ENCODE data around the gene IST1.

IST1 gene

DNA sequence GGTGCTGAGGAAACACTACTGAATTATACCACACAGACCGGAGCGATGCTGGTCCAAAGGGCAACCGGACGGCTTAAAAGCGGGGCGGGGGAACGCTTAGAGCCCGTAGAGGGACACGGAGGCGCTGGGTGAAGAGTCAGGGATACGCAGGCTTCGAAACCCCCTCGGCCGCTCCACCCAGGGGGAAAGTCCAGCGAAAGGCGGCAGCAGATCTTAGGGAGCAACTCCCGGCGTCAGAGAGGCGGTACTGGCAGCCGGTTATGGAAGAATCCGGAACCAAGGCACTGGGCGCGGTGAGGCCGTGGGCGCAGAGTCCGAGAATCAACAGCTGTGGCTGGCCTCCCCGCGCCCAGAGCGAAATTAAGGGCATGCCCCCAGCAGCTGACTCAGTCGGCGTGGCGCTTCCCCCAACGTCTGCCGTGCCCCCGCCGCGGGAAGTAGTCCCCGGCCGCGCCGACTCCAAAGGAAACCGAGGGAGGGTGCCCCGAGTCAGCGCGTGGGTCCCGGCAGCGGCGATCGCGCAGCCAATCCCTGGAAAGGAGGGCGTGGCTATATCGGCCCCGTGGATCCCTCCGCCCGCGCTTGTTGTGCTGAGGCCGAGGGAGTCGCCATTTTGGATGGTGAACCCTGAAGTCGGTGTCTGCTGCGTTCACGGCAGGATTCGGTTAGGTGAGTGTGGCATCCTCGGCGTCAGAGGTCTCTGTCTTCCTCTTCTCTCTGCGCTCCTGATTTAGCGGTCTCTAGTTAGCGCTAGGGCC lies at the start of gene IST1:
TSS of gene IST1 (plus strand) at position 611 of the 758 bp plus-strand sequence. CDS start 20,110 bp downstream, outside the sequence.
- Mint-ChIP-seq H3K4me1 (ENCODE audit: low read depth) (peaks cover 38% of the 10 kb centered on the region), H3K9me3 (no peaks in the 10 kb centered on the region)

GRCh38 chr16:71845639-71846430 lies 49.5 kb upstream of the IST1 start, which contains the start of gene ATXN1L:
Gene ATXN1L (plus strand): TSS chr16:71845976. CDS start chr16:71849741, 3,765 bp downstream.
- Mint-ChIP-seq H3K36me3 (ENCODE audit: low read depth) (peaks cover 24% of the 10 kb centered on the region), H3K4me3 (peak within 1 kb of the TSS; percentile 91), H3K9me3 (no peaks in the 10 kb centered on the region), H3K4me1 (ENCODE audit: low read depth) (peaks cover 39% of the 10 kb centered on the region), H3K27me3 (no peaks in the 10 kb centered on the region), H3K27ac (peak within 1 kb of the TSS; percentile 93)

More for the DNA sequence above, at the start of gene IST1:
- Mint-ChIP-seq H3K36me3 (ENCODE audit: low read depth) (peaks cover 11% of the 10 kb centered on the region), H3K4me3 (peak within 1 kb of the TSS; percentile 99), H3K27ac (peak within 1 kb of the TSS; percentile 98), H3K27me3 (no peaks in the 10 kb centered on the region)

DNA sequence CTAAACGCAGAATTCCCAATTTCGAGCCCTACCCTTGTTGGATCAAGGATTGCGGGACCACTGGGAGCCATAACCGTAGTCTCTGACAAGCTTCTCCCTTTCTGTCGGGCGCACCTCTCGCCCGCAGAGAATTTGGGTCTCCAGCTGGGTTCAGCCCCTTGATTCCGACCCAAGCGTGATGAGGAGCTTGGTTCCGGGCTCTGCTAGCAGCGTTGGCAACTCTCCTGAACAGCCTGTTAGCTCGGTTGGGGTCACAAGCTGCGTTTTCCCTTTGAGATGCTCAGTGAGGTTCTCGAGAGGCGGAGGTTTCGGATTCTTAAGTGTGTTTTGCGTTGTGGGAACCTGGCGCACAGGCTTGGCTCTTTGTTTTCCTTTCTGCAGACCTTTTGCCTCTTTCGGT lies 48.9 kb upstream of the IST1 start:
- H3K4me1 Mint-ChIP-seq (ENCODE audit: low read depth): peaks cover 41% of the 10 kb centered on the region
- no peaks in the 10 kb centered on the region for H3K27me3 Mint-ChIP-seq
- no peaks in the 10 kb centered on the region for H3K9me3 Mint-ChIP-seq
- peak overlapping the region; percentile 91 for H3K4me3 Mint-ChIP-seq
- peak overlapping the region; percentile 77 for H3K27ac Mint-ChIP-seq
- H3K36me3 Mint-ChIP-seq (ENCODE audit: low read depth): peaks cover 27% of the 10 kb centered on the region

DNA sequence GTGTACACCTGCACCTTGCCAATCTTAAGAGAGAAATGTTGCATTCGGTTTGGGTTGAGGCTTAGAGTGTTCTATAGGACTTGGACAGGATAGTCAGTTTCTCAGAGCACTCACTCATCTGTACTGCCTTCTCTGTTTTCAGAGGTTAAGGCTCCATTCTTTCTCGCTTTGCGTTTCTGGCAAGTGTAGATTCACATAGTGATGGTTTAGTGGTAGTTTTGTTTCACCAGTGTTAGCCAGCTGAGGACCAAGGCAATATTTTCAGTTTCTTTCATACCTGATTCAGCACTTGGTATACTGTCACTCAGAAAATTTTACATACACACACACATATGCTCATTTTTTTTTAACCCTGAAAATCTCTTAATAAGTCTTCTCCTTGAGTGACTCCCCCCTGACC lies 48.2 kb upstream of the IST1 start:
- no peaks in the 10 kb centered on the region for H3K27me3 Mint-ChIP-seq
- peaks cover 32% of the 10 kb centered on the region for H3K36me3 Mint-ChIP-seq (ENCODE audit: low read depth)
- peak overlapping the region; percentile 77 for H3K27ac Mint-ChIP-seq
- peak overlapping the region; percentile 91 for H3K4me3 Mint-ChIP-seq
- peaks cover 45% of the 10 kb centered on the region for H3K4me1 Mint-ChIP-seq (ENCODE audit: low read depth)
- H3K9me3 Mint-ChIP-seq: no peaks in the 10 kb centered on the region

- Mint-ChIP-seq H3K9me3 (no peaks in the 10 kb centered on the region), H3K36me3 (ENCODE audit: low read depth) (peaks cover 32% of the 10 kb centered on the region), H3K4me3 (no peak overlapping the region), H3K27ac (no peak overlapping the region), H3K27me3 (no peaks in the 10 kb centered on the region), H3K4me1 (ENCODE audit: low read depth) (peaks cover 43% of the 10 kb centered on the region)
These were observed 46.7 kb upstream of the IST1 start for GRCh38 chr16:71848622-71849021.

- Mint-ChIP-seq H3K27ac (no peak overlapping the region), H3K27me3 (no peaks in the 10 kb centered on the region), H3K4me3 (no peak overlapping the region), H3K9me3 (no peaks in the 10 kb centered on the region), H3K36me3 (ENCODE audit: low read depth) (peaks cover 46% of the 10 kb centered on the region), H3K4me1 (ENCODE audit: low read depth) (peaks cover 58% of the 10 kb centered on the region)
These were observed 43.6 kb upstream of the IST1 start for GRCh38 chr16:71851746-71852145.

DNA sequence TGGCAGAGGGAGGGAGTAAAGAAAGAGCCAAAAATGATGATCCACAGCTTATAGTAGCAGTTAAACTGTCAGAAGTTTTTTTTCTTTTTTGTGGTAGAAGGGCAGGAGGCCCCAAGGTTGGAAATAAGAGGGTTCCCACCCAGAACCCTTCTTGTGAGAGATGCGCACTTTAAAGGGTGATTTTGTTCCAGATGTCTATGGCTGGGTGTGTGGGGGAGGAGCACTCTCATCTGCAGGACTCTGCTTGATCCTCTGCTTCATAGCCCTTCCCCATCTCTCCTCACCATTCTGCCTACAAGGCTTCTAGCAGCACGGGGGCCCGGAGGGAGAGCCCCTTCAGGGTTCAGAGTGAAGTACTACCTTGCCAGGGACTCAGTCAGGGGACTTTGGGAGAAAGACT lies 43.2 kb upstream of the IST1 start:
- Mint-ChIP-seq H3K27me3 (no peaks in the 10 kb centered on the region), H3K27ac (no peak overlapping the region), H3K4me1 (ENCODE audit: low read depth) (peaks cover 54% of the 10 kb centered on the region), H3K36me3 (ENCODE audit: low read depth) (peaks cover 46% of the 10 kb centered on the region), H3K4me3 (no peak overlapping the region), H3K9me3 (no peaks in the 10 kb centered on the region)

DNA sequence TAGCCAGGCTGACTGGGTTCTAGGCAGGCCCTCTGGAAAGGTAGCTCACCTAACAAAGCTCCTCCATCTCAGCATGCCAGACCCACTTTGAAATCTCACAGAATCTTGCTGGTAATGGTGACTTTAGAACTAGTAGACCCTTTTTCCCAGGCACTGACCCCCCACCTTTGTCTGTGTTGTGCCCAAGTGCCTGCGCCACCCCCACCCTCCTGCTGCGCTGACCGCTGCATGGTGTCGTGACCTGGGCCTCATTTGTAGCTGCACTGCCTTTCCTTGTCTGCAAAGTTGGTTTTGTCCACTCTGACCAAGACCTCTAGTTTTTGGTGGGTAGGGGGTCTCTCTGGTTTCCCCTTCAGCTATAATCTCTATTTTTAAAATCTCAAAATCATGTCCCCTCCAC lies 42.8 kb upstream of the IST1 start:
- no peak overlapping the region for H3K4me3 Mint-ChIP-seq
- H3K9me3 Mint-ChIP-seq: no peaks in the 10 kb centered on the region
- no peaks in the 10 kb centered on the region for H3K27me3 Mint-ChIP-seq
- no peak overlapping the region for H3K27ac Mint-ChIP-seq
- H3K36me3 Mint-ChIP-seq (ENCODE audit: low read depth): peaks cover 46% of the 10 kb centered on the region
- H3K4me1 Mint-ChIP-seq (ENCODE audit: low read depth): peaks cover 50% of the 10 kb centered on the region

- Mint-ChIP-seq H3K36me3 (ENCODE audit: low read depth) (peaks cover 41% of the 10 kb centered on the region), H3K4me1 (ENCODE audit: low read depth) (peaks cover 48% of the 10 kb centered on the region), H3K4me3 (no peak overlapping the region)
These were observed 41.9 kb upstream of the IST1 start for GRCh38 chr16:71853413-71853812.

GRCh38 chr16:71854369-71854948 lies 40.9 kb upstream of the IST1 start:
- peaks cover 48% of the 10 kb centered on the region for H3K4me1 Mint-ChIP-seq (ENCODE audit: low read depth)
- no peak overlapping the region for H3K27ac Mint-ChIP-seq
- H3K9me3 Mint-ChIP-seq: no peaks in the 10 kb centered on the region
- H3K4me3 Mint-ChIP-seq: no peak overlapping the region
- no peaks in the 10 kb centered on the region for H3K27me3 Mint-ChIP-seq
- H3K36me3 Mint-ChIP-seq (ENCODE audit: low read depth): peaks cover 34% of the 10 kb centered on the region

More at GRCh38 chr16:71853413-71853812, 41.9 kb upstream of the IST1 start:
- no peaks in the 10 kb centered on the region for H3K9me3 Mint-ChIP-seq
- H3K27ac Mint-ChIP-seq: no peak overlapping the region
- no peaks in the 10 kb centered on the region for H3K27me3 Mint-ChIP-seq

DNA sequence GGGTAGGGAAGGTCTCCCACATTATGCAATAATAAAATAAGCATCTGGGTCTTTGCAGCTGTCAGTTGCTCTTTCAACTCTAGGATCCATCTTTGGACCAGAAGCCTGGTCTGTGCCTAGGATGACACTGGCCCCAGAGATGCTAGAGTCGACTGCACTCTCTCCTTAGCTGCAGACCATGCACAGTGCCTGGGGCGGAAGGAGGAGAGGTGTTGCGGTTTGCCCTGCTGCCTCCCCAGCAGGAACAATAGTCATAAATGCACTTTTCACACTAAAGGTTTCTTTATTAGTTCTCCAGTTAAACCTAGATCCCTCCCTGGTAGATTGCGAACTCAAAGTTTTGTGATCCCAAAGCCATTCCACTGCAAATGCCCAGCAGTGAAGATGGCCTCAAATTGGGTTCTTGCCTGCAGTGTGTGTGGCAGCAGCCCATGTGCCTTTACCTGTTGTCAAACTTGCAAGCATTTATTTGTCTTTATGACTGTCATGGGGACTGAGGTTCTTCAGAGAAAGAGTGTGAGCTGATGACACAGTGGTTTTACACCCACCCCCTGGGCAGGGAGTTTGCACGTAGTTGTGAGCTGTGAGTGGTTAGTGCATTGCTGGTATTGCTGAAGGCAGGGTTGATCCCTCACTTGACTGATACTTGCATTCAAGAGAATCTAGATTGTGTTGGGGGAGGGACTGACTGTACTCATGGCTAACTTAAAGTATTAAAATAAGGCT lies 39.2 kb upstream of the IST1 start:
- H3K27ac Mint-ChIP-seq: peak overlapping the region; percentile 59
- no peaks in the 10 kb centered on the region for H3K9me3 Mint-ChIP-seq
- no peak overlapping the region for H3K4me3 Mint-ChIP-seq
- peaks cover 48% of the 10 kb centered on the region for H3K4me1 Mint-ChIP-seq (ENCODE audit: low read depth)
- H3K27me3 Mint-ChIP-seq: no peaks in the 10 kb centered on the region
- peaks cover 22% of the 10 kb centered on the region for H3K36me3 Mint-ChIP-seq (ENCODE audit: low read depth)

DNA sequence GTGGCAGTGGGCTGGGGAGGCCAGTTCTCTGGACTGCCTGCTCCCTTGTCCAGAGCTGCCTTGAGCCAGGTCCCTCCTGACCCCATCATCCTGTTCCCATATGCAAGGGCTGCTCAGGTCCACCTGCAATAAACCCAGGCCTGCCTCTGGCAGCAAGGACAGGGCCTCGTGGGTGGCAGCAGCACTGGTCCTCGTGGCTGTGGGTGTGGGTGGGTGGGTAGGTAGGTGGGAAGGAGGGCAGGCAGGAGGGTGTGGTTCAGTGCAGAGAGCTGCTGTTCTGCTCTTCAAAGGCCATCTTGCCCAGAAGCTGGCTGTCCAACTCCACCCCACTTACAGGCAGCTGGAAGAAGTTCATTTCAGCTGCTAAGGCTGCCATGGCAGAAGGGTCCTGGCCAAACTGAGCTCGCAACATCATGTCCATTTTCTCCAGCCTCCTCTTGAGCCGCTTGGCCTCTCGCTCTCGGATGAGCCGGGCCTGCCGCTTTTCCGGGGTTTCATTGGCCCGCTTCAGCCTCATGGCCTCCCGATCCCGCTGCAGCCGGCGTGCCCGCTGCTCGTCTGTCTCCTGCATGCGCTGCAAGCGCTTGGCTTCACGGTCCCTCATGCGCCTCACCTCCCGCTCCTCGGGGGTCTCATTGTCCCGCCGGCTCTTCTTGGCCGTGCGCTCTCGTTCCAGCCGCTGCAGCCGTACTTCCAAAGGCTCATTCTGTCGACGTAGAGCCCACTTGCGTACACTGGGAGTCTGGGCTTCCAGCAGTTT lies 35.4 kb upstream of the IST1 start:
- Mint-ChIP-seq H3K4me1 (ENCODE audit: low read depth) (peaks cover 28% of the 10 kb centered on the region), H3K27ac (no peak overlapping the region), H3K27me3 (no peaks in the 10 kb centered on the region), H3K36me3 (ENCODE audit: low read depth) (peaks cover 13% of the 10 kb centered on the region), H3K4me3 (no peak overlapping the region), H3K9me3 (no peaks in the 10 kb centered on the region)

DNA sequence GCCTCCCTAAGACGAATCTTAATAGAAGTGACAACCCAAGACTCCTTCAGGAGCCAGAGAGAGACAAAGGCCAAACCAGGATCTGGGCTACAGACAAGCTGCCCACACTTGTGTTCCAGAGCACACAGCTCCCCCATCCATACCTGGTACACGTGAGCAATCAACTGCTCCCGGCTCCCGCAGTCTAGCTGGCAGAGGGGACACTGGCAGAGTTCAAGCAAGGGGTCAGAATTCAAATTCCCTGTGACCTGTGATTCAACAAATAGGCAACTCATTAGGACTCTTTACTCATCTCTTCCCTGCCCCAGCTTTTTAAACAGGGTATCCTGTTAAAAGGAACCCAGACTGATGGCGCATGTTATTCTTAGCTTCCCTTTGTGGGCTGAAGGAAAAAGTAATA lies 31.3 kb upstream of the IST1 start:
- no peaks in the 10 kb centered on the region for H3K9me3 Mint-ChIP-seq
- H3K27ac Mint-ChIP-seq: peak overlapping the region; percentile 47
- H3K4me1 Mint-ChIP-seq (ENCODE audit: low read depth): peaks cover 19% of the 10 kb centered on the region
- peaks cover 20% of the 10 kb centered on the region for H3K36me3 Mint-ChIP-seq (ENCODE audit: low read depth)
- no peak overlapping the region for H3K4me3 Mint-ChIP-seq
- no peaks in the 10 kb centered on the region for H3K27me3 Mint-ChIP-seq
